Panc1 (cell line): ENCODE results near the gene USP33.

Experiments used
- POLR2AphosphoS5 ChIP-seq: IDR thresholded peaks from 2 replicates; pipeline ENCODE4 v1.6.1; 2012; ENCODE audit warnings: mild to moderate bottlenecking, low read depth, low read length, moderate library complexity
- SIN3A ChIP-seq: IDR thresholded peaks from 2 replicates; pipeline ENCODE4 v1.6.1; 2012; ENCODE audit warnings: low read depth, mild to moderate bottlenecking, low read length, moderate library complexity, borderline replicate concordance; ENCODE audit not compliant: insufficient read depth
- TCF7L2 ChIP-seq: IDR thresholded peaks from 2 replicates; pipeline ENCODE4 v1.6.1; 2011; ENCODE audit warnings: mild to moderate bottlenecking, low read depth, low read length, inconsistent platforms
- TF ChIP-seq, protein P1 (sequence below): fragments of 450-650 bp; IDR thresholded peaks from 2 replicates; pipeline ENCODE4 v1.5.1; 2017; ENCODE audit warnings: mild to moderate bottlenecking
- TF ChIP-seq, protein P2 (sequence below), 2 experiments: IDR thresholded peaks; 2 replicates each; pipeline ENCODE4 v1.6.1; 2011 to 2012; ENCODE audit warnings: low read depth in 2 of 2, control low read depth in 1 of 2, low read length in 1 of 2, mild to moderate bottlenecking in 1 of 2, moderate library complexity in 1 of 2; ENCODE audit not compliant: insufficient read depth in 1 of 2

DNA sequence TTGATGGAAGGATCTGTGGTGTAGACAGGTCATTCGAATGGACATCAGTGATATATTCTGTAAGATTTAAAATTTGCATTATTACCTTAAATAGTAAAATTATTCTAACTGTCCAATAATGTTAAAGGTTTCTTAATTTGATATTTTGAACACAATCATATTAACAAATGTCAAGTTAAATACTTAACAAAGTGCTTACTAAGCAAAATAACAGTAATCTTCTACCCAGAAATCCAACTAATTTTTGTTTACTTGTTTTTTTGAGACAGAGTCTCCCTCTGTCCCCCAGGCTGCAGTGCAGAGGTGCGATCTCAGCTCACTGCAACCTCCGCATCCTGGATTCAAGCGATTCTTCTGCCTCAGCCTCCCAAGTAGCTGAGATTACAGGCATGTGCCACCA is 33.9 kb downstream of the USP33 start:
- TF ChIP-seq, protein P1, sequence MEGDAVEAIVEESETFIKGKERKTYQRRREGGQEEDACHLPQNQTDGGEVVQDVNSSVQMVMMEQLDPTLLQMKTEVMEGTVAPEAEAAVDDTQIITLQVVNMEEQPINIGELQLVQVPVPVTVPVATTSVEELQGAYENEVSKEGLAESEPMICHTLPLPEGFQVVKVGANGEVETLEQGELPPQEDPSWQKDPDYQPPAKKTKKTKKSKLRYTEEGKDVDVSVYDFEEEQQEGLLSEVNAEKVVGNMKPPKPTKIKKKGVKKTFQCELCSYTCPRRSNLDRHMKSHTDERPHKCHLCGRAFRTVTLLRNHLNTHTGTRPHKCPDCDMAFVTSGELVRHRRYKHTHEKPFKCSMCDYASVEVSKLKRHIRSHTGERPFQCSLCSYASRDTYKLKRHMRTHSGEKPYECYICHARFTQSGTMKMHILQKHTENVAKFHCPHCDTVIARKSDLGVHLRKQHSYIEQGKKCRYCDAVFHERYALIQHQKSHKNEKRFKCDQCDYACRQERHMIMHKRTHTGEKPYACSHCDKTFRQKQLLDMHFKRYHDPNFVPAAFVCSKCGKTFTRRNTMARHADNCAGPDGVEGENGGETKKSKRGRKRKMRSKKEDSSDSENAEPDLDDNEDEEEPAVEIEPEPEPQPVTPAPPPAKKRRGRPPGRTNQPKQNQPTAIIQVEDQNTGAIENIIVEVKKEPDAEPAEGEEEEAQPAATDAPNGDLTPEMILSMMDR: no peak
- TF ChIP-seq POLR2AphosphoS5: no peak
- TF ChIP-seq, protein P2, sequence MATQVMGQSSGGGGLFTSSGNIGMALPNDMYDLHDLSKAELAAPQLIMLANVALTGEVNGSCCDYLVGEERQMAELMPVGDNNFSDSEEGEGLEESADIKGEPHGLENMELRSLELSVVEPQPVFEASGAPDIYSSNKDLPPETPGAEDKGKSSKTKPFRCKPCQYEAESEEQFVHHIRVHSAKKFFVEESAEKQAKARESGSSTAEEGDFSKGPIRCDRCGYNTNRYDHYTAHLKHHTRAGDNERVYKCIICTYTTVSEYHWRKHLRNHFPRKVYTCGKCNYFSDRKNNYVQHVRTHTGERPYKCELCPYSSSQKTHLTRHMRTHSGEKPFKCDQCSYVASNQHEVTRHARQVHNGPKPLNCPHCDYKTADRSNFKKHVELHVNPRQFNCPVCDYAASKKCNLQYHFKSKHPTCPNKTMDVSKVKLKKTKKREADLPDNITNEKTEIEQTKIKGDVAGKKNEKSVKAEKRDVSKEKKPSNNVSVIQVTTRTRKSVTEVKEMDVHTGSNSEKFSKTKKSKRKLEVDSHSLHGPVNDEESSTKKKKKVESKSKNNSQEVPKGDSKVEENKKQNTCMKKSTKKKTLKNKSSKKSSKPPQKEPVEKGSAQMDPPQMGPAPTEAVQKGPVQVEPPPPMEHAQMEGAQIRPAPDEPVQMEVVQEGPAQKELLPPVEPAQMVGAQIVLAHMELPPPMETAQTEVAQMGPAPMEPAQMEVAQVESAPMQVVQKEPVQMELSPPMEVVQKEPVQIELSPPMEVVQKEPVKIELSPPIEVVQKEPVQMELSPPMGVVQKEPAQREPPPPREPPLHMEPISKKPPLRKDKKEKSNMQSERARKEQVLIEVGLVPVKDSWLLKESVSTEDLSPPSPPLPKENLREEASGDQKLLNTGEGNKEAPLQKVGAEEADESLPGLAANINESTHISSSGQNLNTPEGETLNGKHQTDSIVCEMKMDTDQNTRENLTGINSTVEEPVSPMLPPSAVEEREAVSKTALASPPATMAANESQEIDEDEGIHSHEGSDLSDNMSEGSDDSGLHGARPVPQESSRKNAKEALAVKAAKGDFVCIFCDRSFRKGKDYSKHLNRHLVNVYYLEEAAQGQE (IDR thresholded peaks at IDR 0.05; ENCODE audit: insufficient read depth in 1 of 2, low read depth in 2 of 2, low read length in 1 of 2): no peak
- TF ChIP-seq TCF7L2: no peak
- no peak for TF ChIP-seq SIN3A
